ENCODE data around the gene GNGT2.

- TF ChIP-seq, protein P1, sequence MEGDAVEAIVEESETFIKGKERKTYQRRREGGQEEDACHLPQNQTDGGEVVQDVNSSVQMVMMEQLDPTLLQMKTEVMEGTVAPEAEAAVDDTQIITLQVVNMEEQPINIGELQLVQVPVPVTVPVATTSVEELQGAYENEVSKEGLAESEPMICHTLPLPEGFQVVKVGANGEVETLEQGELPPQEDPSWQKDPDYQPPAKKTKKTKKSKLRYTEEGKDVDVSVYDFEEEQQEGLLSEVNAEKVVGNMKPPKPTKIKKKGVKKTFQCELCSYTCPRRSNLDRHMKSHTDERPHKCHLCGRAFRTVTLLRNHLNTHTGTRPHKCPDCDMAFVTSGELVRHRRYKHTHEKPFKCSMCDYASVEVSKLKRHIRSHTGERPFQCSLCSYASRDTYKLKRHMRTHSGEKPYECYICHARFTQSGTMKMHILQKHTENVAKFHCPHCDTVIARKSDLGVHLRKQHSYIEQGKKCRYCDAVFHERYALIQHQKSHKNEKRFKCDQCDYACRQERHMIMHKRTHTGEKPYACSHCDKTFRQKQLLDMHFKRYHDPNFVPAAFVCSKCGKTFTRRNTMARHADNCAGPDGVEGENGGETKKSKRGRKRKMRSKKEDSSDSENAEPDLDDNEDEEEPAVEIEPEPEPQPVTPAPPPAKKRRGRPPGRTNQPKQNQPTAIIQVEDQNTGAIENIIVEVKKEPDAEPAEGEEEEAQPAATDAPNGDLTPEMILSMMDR (IDR thresholded peaks at IDR 0.05): no peak
- no peak for TF ChIP-seq EP300 (IDR thresholded peaks at IDR 0.05)
Observed at GRCh38 chr17:49195751-49196150, 14.6 kb downstream of the GNGT2 start.

All from gastroesophageal sphincter (tissue), 3 donors.